ENCODE results near the gene SLC13A2.
A peak's percentile ranks its signal among the peaks of the same experiment; 100 is the strongest.

Gene SLC13A2

DNA sequence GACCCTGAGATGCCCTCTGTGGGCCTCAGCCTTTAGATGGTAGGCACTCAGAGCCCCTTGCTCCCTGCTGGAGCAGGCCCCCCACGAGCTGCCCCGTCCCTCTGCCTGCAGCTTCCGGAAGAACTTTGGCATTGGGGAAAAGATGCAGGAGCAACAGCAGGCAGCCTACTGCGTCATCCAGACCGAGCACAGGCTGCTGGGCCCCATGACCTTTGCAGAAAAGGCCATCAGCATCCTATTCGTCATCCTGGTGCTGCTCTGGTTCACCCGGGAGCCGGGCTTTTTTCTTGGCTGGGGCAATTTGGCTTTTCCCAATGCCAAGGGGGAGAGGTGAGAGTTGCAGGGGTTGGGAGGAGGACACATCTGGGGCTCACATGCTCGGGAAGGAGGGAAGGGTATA lies 20.0 kb downstream of the SLC13A2 start:
- peak; percentile 71 for DNase-seq

DNA sequence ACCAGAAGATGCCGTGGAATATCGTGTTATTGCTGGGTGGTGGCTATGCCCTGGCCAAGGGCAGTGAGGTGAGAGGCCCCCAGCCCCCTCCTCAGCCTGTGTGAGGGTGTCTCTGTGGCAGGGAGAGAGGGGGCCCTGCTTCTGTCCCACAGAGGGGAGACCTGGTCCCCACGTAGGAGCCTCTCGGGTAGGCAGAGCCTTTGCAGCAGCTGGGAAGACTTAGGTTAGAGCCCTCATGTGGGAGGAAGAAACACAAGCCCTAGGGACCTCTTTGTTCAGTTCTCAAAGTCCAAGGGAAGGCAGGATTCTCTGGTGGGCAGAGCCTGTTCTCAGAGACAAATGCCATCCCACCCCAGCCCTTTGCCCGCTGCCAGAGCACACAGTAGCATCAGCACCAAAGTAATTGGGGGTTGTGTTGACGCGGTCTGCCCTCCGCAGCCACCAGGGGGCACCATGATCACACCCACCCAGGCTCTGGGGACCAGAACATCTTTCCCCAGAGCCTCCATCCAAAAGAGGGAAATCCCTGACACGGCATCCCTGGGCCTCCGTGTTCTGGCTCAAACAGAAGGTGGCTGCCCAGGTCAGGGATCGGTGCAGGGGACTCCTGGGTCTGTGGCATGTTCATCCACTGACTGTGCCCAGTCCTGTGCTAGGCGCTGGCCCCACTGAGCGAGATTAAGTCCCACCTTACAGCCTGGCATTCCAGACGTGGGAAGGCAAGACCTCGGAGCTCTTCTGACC lies 21.2 kb downstream of the SLC13A2 start:
- peak; percentile 69 for DNase-seq

DNA sequence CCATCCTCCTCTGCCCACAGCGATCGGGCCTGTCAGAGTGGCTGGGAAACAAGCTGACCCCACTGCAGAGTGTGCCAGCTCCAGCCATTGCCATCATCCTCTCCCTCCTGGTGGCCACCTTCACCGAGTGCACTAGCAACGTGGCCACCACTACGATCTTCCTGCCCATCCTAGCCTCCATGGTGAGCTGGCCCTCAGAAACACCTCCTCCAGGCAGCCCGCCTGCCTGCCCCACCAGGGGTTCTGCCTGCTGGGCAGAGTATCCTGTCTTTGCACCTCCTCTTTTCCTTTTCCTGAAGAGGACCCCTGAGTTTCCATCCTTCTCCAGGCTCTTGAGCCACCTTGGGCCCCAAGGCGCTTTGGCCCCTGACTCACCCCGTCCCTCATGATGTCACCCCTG lies 22.2 kb downstream of the SLC13A2 start:
- DNase-seq, result no peak

DNA sequence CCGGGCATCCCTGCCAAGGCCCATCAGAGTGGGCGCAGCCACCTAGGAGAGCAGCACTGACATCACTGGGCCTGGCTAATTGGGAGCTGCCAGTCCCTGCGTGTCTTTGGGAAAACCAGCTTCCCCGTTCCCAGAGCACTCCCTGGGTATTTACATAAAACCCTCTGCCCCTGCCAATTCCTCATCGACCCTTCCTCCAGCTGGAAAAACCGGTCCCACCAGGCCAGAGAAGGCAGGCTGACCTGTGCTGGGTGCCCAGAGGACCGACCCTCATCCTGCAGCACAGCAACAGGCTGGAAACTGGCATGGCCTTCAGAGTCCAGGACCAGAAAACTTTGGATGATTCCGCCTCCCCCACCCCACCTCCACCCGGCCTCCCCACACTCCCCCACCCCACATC lies 24.5 kb downstream of the SLC13A2 start:
- DNase-seq, result no peak

DNA sequence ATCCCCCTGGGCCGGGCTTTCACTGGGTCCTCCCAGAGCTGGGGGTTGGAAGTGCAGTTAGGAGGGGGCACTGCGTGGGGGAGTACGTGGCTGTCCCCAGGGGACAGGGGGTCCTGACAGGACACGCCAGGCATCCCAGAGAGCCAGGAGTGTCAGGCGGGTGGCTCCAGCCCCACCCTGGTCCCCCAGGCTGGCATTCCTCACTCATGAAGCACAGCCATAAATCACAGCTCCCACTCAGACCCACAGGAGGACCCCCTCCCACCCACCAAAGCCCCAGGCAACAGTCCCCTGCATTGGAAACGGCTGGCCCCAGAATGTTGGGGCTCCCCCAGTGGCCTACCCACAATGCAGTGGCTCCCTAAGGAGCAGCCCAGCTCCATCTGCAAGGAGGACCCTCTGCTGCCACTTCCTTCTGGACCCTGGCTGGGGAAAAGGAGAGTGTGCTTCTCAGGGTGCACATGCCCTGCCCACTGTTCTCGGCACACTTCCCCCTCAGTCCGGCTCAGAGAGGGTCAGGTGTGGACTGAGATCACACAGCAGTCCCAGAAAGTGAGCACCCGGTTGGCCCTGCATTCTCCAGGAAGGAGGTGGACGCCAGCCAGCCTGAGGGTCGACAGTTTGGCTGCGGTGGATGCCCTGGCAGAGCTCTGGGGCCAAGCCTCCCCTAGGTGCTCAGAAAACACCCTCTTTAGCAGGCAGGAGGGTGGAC lies 25.4 kb downstream of the SLC13A2 start:
- DNase-seq, result no peak

DNA sequence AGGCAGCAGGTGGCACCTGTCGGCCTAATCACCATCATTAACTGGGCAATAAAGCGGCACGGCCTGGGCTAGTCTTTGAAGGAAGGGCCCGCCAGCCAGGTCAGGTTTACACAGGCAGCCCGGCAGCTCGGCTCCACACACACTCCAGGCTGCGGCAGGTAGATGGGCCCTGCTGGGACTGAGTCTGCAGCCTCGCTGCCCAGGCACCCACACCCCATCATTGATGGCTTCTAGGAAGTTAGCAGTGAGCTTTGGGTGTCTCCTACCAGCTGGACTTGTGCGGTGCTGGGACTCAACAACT lies 25.9 kb downstream of the SLC13A2 start:
- no peak for DNase-seq

DNA sequence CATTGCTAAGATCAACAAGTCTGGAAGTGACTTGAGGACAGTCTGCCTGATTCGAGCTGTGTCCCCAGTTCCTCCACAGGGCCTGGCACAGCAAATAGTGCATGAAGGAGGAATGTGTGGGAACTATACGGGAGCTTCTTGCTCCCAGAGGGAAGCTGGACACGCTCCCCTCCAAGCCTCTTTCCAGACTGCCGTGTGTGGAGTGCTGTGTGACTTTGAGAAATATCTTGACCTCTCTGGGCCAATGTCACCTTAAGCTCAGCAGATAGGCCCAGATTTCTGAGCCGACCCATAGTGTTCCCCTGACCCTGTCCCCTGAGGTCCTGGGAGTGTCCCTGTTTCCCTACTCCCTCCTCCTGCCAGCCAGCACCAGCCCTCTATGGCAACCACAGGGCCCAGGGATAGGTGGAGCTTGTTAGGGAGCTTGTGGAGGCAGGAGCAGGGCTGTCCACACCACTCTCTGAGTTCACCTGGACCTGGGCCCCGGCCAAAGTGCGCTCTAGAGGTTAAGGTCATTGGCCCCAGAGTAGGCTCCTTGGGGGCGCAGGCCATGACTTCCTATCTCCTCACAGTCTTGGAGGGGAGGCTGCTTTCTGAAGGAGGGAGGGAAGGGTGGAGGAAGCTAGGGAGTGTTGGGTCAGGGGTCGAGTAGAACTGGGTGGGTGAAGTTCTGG lies 26.4 kb downstream of the SLC13A2 start:
- no peak for DNase-seq

DNA sequence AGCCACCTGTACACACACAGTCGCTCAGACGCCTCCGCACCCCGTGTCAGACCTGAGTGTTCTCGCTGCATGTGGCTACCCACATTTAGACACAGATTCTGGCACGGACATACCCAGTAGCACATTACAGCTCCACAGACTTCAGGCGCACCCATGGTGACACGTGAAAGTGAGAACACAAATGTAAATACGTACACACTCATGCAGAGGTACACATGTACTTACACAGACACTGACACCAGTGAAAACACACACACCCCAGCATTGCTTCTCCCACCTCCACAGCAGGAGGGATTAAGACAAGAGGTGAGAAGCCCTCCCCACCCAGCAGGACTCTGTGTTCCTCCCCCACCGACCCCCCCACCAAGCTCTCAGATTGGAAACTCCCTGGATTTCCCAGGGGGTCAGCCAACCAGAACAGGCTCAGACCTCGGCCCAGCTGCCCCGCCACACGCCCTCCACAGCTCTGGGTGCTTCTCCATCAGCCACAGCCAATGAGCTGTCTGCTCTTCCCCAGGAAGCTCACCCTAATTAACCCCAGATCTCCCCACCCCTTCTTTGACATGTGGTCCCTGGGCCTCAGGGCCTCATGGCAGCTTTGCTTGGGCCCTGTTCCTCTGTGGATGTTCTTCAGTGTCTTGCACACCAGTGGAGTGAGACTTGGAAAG lies 27.4 kb downstream of the SLC13A2 start:
- no peak for DNase-seq

DNA sequence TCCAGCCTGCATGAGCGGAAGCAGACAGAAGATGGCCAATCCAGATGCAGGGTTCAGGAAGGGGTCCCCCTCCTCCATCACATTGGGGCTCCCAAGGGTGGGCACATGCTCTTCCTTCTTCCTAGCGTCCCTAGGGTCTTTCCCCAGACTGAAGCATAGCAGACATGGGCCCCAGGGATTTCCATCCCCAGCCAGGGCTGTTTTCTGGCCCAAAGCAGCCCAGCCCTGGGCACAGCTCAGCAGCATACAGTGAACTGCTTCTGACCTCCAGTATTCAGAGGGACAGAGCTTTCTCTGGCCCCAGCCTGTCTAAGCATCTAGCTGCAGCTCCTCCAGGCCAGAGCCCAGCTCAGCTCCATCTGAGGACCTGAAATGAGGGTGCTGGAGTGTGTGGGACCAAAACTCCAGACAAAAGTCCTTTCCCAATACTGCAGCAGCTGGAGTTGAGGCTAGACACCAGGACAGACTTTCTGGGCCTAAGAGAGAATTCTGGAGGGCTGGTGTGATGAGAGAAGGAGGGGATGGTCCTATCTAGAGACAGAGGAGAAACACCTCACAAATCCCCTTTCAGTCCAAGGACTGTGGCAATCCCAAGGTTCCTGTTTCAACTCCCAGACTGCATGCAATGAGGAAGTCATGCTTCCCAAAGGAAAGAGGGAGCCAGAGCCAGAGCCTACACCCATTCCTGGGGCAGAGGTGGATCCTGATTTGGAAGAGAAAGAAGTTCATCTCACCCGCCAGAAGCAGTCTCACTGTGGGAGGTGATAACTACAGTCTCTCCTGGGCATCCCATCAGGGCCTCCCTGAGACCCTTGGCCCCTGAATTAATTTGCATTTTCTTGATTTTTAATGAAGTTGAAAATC lies 28.2 kb downstream of the SLC13A2 start:
- no peak for DNase-seq

DNA sequence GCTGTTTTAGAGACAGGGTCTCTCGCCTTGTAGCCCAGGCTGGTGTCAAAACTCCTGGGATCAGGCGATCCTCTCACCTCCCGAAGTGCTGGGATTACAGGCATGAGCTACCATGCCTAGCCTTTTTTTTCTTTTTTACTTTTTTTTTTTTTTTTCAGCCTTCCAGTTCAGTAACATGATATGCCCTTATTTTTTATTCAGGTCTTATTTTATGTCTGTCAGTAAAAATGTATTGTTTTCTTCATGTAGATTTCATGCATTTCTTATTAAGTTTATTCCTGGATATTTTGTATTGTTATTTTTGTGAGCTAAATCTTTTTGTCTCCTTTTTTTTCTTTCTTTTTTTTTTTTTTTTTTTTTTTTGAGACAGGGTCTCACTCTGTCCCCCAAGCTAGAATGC lies 30.0 kb downstream of the SLC13A2 start:
- DNase-seq, result no peak

DNA sequence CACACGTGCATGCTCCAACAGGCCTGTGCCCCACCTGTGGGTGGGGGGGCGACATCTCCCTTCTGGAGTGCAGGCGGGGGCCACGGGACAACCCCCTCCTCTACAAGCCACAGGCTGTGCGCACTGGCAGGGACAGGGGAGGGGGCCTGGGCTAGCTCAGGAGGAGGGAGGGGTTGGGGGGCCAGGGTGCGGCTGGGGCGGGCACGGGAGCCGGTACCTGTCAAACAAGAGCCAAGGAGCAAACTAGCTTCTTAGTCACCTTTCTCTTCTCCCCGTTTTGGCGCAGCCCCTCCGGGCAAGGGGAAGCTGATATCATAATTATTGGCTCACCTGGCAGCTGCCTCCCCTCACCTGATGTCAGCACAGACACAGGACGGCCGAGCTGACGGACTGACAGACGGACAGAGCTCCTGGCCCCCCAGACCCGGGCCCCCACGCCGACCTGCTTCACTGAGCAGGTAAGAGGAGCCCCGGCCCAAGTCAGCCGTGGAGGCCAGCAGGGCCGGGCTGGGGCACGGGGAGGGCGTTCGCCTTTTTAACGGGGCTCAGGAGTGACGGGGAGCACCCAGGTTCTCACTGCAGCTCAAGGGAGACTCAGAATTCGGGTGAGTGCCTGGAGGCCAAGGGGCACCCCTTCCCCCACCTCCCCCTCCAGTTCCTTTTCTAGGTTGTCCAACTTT lies 32.7 kb downstream of the SLC13A2 start, which contains the start of gene FOXN1:
TSS of gene FOXN1 (plus strand) at position 363 of the 680 bp plus-strand sequence. CDS start 17,622 bp downstream, outside the sequence.
- no peak for DNase-seq

DNA sequence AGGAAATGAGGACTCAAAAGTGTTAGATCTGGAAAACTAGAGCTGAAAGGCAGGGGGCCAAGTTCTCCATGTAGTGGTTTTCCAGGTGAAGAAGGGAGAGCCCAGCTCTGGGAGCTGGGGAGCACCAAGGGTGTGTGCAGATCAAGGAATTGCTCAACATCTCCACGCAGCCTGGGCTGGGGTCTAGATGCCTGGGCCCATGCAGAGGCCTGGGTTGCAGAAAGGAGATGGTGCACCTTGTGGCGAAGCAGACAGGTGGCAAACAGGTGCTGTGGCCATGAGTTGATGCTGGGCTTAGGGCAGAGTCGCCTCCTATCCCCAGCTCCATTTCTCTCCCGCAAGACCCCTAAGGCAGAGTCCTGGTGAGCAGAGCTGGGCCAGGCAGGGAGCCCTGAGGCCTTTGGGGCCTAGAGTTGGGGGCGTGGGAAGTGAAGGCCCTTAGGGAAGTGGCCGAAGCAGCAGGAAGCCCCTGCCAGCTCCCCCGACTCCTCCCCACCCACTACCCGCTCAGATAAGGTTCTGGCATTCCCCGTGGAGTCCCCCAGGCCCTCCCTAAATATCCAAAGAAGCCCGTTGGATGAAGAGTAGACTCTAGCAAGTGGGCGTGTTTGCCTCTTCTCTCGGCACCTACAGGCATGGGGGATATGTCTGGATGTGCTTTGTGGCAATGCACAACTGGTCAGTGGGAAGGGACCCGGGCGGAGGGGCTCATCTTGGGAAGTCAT lies 33.5 kb downstream of the SLC13A2 start:
- DNase-seq, result no peak

DNA sequence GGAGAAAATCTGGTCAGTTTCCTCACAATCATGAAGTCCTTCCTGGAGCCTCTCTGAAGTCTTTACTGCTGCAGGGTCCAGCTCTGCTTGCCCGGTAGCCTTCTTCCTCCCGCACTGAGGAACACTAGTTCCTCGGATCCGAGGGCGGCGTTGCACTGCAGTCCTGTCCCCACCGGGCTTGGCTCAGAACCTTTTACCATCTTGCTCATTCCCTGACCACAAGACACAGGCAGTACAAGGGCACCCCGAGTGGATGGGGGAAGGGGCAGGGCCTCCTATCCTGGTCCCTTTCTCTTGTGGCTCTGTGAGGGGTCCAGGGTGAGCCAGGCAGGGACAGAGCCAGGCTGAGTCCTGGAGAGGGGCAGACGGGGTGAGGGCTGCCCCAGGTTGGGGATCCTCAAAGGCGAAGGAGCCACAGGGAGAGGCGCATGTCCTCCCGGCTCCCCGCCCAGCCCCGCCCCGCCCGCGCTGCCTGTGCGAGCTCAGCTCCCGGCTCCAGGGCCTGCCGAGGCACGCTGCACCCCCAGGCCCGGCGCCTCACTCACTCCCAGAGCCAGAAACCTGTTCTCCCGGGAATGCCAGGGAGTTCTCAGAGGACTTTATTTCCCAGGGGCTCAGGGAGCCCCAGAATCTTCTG lies 34.2 kb downstream of the SLC13A2 start:
- DNase-seq, result no peak

DNA sequence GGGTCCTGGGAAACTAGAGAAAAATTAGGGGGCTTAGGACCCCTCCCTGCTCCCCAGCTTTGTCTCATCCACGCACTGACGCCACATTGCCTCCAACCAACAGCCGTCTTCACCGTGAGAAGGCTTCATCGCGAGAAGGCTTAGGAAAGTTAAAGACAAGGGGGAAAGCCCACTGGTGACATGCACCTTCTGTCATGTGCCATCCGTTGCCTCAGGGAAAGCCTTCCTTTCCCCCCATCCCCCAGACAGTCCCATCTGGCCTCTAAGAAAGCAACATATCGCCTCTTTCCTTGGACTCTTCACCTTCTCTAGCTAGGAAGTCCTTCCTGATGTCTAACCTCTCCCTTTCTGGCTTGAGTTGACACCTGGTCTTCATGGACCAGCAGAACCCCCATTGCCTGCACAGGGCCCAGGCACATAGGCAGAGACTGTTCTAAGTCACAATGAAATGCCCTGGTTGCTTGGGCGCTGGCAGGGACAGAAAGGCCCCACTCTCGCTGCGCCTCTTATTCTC lies 34.8 kb downstream of the SLC13A2 start:
- no peak for DNase-seq

DNA sequence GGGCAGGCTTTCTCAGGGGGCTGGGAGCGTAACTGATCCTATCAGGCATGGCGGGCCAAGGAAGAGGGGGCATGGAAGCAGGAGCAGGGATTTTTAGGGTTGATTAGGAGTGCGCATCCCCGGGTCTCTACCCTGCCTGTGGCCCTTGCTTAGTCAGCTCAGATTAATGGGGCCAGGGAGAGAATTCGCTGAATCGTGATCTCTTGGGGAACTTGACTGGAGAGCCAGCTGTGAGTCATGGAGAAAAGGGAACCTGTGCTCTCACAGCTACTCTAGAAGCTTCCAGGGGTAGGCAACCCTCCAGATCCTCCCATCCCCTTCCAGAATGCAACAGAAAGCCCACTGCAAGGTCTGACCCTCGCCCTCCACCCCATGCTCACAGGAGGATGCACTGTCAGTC lies 36.3 kb downstream of the SLC13A2 start:
- DNase-seq, result no peak

DNA sequence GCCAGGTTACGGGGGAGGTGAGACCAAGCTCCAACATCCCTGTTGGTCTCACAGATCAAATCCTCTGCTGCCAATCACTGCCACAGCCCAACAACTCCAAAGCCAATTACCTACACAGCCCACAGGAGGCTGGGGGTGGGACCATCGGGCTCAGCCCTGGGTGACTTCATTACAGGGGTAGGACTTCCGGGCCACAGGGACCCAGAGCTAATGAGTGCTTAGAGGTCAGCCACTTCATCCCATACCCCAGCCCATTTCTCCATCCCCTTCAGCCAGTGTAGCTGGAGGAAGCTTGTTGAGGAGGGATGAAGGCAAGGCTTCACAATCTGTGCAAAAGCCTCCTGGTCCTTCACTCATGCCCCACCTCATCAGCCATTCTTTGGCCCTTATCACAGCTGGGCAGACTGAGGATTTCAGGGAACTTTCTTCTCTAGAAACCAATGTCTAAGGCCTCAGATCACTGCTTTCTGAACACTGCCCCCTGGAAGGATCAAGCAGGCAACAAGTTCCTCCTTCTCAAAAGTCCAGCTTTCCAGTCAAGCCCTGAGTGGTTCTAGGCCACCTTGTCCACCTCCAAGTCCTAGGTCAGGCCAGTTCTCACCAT lies 38.5 kb downstream of the SLC13A2 start:
- no peak for DNase-seq

DNA sequence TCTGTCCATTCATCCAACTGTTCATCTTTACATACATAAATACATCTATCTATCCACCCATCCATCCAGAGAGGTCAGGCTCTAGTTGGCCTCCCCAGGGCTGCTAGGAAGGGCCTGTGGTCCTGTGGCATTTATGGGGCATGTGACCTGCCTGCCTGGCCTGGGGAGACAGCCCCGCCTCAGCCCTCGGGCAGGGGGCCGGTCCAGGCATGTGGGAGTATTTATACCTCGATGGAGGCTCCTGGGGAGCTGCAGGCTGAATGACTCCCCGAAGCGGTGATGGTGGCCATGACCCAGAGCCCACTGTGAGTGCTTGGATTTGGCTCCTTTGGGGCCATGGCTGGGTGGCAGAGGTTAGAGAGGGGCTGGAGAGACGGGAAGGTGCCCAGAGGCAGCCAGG lies 40.0 kb downstream of the SLC13A2 start:
- no peak for DNase-seq

DNA sequence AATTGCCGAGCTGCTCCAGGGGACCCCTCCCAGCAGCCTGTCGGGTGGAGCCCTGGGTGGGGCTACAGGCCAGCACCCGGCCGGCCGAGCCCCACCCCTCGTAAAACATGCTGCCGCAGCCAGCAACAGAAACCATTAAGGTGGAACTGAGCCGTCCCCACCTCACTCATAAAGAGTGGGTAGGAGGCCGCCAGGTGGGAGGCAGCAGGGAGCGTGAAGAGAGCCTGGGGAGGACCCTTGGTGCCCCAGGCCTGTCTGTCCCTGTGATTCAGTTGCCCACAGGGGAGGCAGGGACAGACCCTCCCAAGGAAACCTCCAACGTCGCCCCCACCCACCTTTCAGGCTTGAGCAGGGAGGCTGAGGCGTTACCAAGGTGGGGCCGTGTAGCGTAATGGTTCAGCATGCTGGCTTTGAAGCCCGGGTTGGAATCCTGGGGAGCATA lies 41.1 kb downstream of the SLC13A2 start:
- no peak for DNase-seq

DNA sequence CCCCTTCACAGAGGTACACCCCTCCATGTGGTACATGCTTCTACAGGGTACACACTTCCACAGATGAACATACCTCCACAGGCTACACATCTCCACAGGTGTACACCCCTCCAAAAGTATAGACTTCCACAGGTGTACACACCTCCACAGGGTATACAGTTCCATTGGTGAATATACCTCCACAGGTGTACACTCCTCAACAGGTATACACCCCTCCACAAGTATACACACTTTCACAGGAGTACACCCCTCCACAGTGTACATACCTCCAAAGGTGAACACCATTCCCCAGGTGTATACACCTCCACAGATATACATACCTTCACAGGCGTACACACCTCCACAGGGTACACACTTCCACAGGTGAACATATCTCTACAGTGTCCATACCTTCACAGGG lies 42.1 kb downstream of the SLC13A2 start:
- no peak for DNase-seq

DNA sequence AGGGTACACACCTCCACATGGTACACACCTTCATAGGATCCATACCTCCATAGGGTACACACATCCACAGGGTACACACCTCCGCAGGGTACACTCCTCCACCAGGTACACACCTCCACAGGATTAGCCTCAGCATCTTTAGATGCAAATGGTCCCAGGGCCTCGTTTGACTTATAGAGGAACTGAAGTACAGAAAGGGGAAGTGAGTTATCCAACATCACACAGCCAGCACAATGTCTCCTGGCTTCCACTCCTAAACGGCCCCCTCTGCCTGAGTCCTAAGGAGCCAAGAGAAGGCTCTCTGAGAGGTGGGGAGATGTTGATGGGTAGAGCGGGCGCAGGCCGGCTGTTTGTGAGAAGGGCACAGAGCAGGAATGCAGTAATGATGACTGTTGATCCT lies 44.7 kb downstream of the SLC13A2 start:
- DNase-seq, result no peak
